HL-60 (cell line): ENCODE data around the gene RARA.

ENCODE experiments used
- DNase-seq, 2 experiments: peaks; one replicate each; pipeline ENCODE4 v3.0.0-alpha.2; 2010 to 2020; ENCODE audit warnings: low read depth in 1 of 2, low spot score in 1 of 2
- H3K27ac ChIP-seq: fragments of 250-450 bp; sonication (Bioruptor Pico); replicated peaks from 2 replicates; pipeline ENCODE4 v1.5.1; 2020; ENCODE audit warnings: mild to moderate bottlenecking, moderate library complexity
- H3K27me3 ChIP-seq: fragments of 250-450 bp; sonication (Bioruptor Pico); 2 replicates; pipeline ENCODE4 v1.5.1; 2021; ENCODE audit warnings: mild to moderate bottlenecking, moderate library complexity; ENCODE audit not compliant: insufficient read depth, poor library complexity, severe bottlenecking
- H3K4me3 ChIP-seq: replicated peaks from 2 replicates; pipeline ENCODE4 v1.5.1; 2011; ENCODE audit warnings: mild to moderate bottlenecking, control low read depth, low read length; ENCODE audit not compliant: insufficient read depth
- GABPA ChIP-seq: IDR thresholded peaks from 2 replicates; pipeline ENCODE4 v1.6.1; 2012; ENCODE audit warnings: low read depth
- POLR2AphosphoS5 ChIP-seq: IDR thresholded peaks from 2 replicates; pipeline ENCODE4 v1.6.1; 2012; ENCODE audit warnings: low read depth
- SPI1 ChIP-seq: IDR thresholded peaks from 2 replicates; pipeline ENCODE4 v1.6.1; 2012; ENCODE audit warnings: low read depth, mild to moderate bottlenecking, borderline replicate concordance
- TF ChIP-seq, protein P1 (sequence below): IDR thresholded peaks from one replicate; pipeline ENCODE4 v1.5.1; 2011; ENCODE audit warnings: low read length, control low read depth, inconsistent platforms; ENCODE audit not compliant: insufficient read depth
- TF ChIP-seq, protein P2 (sequence below): IDR thresholded peaks from 2 replicates; pipeline ENCODE4 v1.6.1; 2012; ENCODE audit warnings: low read depth; ENCODE audit not compliant: insufficient replicate concordance

RARA gene

DNA sequence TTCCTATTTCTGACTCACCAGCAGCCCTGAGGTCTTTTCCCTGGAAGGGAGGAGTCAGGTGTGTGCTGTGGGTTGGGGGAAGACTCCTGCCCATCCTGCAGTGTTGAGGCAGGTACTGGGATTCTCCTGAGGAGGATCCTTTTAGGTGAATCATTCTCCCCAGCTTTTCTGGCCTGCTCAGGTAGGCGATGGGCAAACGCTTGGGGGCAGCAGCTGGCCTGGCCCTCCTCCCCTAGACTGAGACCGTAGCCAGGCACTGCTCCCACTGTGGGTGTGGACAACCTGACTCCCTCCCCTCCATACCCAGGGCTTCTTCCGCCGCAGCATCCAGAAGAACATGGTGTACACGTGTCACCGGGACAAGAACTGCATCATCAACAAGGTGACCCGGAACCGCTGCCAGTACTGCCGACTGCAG lies 40.5 kb downstream of the RARA start:
- Histone ChIP-seq H3K27me3 (no peaks in the 10 kb centered on the region), H3K27ac (no peak overlapping the region), H3K4me3 (no peak overlapping the region)
- TF ChIP-seq, protein P1, sequence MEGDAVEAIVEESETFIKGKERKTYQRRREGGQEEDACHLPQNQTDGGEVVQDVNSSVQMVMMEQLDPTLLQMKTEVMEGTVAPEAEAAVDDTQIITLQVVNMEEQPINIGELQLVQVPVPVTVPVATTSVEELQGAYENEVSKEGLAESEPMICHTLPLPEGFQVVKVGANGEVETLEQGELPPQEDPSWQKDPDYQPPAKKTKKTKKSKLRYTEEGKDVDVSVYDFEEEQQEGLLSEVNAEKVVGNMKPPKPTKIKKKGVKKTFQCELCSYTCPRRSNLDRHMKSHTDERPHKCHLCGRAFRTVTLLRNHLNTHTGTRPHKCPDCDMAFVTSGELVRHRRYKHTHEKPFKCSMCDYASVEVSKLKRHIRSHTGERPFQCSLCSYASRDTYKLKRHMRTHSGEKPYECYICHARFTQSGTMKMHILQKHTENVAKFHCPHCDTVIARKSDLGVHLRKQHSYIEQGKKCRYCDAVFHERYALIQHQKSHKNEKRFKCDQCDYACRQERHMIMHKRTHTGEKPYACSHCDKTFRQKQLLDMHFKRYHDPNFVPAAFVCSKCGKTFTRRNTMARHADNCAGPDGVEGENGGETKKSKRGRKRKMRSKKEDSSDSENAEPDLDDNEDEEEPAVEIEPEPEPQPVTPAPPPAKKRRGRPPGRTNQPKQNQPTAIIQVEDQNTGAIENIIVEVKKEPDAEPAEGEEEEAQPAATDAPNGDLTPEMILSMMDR: no peak
- no peak for TF ChIP-seq POLR2AphosphoS5
- TF ChIP-seq SPI1: no peak
- TF ChIP-seq, protein P2, sequence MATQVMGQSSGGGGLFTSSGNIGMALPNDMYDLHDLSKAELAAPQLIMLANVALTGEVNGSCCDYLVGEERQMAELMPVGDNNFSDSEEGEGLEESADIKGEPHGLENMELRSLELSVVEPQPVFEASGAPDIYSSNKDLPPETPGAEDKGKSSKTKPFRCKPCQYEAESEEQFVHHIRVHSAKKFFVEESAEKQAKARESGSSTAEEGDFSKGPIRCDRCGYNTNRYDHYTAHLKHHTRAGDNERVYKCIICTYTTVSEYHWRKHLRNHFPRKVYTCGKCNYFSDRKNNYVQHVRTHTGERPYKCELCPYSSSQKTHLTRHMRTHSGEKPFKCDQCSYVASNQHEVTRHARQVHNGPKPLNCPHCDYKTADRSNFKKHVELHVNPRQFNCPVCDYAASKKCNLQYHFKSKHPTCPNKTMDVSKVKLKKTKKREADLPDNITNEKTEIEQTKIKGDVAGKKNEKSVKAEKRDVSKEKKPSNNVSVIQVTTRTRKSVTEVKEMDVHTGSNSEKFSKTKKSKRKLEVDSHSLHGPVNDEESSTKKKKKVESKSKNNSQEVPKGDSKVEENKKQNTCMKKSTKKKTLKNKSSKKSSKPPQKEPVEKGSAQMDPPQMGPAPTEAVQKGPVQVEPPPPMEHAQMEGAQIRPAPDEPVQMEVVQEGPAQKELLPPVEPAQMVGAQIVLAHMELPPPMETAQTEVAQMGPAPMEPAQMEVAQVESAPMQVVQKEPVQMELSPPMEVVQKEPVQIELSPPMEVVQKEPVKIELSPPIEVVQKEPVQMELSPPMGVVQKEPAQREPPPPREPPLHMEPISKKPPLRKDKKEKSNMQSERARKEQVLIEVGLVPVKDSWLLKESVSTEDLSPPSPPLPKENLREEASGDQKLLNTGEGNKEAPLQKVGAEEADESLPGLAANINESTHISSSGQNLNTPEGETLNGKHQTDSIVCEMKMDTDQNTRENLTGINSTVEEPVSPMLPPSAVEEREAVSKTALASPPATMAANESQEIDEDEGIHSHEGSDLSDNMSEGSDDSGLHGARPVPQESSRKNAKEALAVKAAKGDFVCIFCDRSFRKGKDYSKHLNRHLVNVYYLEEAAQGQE: no peak
- TF ChIP-seq GABPA: no peak
- DNase-seq: no peak

DNA sequence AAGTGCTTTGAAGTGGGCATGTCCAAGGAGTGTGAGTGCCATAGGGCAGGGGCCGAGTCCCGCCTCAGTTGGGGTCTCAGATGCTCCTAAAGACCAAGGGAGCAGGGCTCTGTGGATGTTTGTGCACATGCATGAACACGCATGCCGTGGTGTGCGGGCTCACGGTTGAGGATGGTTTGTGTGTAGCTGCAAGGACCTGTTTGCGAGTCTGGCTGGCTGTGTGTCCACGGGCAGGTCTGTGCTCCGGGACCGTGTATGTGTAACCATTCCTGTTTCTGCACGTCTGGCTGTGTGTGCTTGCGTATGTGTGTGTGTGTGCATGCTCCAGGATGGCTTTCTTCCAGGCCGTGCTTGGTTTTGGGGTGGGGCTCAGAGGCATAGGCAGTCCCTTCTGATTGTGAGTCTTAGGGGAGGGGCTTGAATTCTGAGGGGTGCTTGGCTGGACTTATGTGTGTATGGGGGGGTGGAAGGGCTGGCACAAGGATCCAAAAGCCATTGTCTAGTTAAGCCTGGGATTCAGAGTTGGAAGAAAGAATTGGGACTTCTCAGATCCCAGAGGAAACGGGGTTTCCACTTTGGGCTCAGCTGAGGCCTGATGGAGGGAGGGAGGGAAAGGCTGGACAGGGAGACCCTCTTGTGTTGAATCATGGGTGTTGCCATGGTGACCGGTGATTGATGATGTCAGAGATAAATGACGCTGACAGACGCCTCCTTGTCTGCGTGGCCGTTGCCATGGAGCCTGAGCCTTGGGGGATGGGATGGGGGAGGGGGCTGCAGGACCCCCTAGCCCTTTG lies 41.1 kb downstream of the RARA start:
- DNase-seq: no peak
- no peak overlapping the region for H3K4me3 ChIP-seq
- TF ChIP-seq GABPA: no peak
- TF ChIP-seq, protein P2: no peak
- no peak overlapping the region for H3K27ac ChIP-seq
- H3K27me3 ChIP-seq: no peaks in the 10 kb centered on the region

DNA sequence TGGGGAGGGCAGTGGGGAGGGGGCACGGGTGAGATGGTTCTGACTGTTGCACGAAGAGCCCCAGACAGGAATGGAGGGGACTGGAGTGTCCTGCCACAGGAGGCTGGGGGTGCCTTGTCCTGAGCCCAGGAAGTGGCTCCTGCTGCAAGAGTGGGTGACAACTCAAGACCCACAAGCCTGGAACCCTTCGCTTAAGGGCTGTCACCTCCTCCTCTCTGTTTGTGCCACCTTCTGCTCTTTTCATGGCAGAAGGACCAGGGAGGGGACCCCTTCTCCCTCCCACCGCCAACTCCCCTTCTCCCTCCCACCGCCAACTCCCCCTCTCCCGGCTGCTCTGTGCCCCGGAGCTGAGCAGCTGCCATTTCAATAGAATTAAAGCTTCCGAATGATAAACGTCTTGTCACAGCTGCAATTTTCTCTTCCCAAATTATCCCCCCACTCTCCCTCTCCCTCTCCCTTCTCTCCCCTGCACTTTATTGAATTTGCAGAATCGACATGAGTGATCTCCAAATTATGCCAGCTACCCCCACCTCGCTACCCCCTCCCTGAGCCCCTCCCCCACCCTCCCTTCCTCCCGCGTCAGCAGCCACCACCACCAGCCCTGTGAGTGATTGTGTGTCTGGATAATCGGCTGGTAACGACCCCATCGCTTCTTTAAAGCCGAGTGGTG lies 41.8 kb downstream of the RARA start:
- no peaks in the 10 kb centered on the region for H3K27me3 ChIP-seq
- H3K4me3 ChIP-seq: no peak overlapping the region
- H3K27ac ChIP-seq: no peak overlapping the region
- DNase-seq: no peak
- no peak for TF ChIP-seq SPI1
- TF ChIP-seq, protein P1: no peak
- TF ChIP-seq POLR2AphosphoS5: no peak
- no peak for TF ChIP-seq GABPA
- TF ChIP-seq, protein P2: no peak
